NCI-H345 treated with DMSO at 0.1 percent for 48 hours (cell line): ENCODE data around the gene ANKRD39.

Experiments used
- DNase-seq: peaks from one replicate; lab custom pipeline; 2025; ENCODE audit not compliant: unreplicated experiment; lab: John Stamatoyannopoulos, UW

Gene ANKRD39

DNA sequence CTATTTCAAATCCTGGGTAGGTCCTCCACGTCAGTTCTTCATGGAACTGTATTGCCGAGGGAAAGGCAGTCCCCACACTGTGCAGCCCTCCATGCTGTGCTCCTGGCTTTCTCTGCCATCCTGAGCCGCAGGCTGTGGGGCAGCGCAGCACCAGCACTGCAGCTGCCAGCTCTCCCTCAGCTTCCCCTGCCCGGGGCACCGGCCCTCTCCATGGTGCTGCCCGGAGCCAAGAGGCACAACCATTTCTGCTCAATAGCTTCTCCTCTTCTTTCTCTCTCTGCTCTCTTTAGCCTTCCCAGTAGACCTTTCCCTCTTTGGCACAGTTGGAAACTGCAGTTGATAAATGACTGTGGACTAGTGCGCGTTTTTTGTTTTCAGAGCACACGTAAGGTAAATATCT, 26.1 kb downstream of the ANKRD39 start:
- no peak for DNase-seq

DNA sequence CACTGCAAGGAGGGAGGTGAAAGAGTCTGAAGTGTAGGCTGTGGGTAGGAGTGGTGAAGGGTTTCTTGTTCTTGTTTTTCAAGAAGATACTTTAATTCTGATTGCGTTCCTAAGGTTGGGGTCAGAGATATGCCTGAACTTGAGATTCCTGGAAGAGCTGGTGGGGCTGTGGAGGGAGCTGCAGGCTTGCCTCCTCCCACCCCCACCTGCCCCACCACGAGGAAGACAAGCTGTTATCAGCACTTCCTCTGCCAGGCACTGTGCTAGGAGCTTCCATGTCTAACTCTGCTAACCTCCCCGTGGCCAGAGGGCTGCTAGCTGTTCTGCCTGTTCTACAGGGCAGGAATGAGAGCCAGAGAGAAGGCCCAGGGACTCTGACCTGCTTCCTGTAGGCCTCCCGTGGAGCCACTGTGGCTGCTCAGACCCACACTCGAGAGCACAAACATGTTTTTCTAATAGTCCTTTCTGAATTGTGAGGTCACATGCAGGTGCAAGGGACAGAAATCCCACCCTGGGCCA, 27.7 kb downstream of the ANKRD39 start:
- no peak for DNase-seq

DNA sequence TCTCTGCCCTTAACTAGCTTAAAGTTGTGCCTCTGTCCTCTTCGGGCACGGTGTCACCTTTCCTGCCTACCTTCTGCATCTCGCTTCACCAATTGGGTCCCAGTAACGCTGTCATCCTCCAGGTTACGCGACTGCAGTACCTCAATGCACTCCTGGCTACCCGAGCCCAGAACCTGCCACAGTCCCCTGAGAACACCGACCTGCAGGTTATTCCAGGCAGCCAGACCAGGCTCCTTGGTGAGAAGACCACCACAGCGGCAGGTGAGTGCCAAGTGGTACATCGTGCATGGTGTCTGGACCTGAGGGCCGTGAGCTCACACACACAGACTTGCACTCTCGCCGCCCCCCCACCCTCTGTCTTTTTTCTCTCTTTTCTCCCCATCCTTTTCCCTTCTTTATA, 28.9 kb downstream of the ANKRD39 start:
- no peak for DNase-seq

DNA sequence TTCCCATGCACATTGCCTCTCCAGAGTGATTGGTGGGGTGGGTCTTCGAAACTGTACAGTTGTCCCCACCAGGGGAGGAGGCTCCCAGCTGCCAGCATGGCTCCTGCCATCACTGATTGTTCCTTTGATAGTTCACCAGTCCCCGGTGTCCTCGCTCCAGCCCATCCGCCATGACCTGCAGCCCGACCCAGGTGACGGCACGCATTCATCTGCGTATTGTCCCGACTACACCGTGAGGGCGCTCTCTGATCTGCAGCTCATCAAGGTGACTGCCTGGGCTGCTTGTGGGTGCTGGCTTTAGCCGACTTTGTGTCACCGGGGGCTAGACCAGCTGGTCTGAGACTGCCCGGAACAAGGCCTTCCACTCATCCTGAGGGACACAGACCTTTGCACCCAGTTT, 29.4 kb downstream of the ANKRD39 start:
- no peak for DNase-seq

DNA sequence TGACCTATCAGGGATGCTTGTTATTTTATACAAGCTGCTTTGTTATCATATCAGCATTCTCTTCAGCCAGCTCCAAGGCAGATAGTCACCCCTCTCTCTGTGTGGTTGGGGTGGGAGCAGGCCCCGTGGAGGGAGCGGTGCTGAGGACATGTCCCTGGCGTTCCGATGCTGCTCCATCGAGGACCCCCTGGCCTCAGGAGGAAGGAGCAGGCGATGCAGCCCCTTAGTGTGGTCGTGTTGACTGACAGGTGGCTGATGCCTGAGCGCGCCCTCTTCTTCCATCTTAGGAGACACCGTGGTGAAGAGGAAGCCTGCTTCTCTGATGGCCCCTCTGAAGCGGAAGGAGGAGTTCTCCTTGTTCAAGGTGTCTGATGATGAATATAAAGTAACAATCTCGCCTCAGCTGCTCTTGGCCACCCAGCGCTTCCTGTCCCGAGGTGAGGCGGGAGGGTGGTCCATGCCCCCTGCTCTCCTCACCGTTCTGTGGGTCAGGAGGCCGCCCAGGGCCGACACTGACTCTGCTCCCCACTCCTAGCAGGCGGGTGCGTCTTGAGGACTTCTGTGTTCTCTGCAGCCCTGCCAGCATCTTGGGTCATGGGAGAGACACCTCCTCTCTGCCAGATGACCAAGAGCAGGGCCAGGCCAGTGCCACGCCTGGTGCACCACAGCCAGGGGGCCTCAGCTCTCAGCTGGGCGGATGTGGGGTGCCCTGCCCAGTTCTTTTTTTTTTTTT, 31.1 kb downstream of the ANKRD39 start:
- DNase-seq, result no peak

DNA sequence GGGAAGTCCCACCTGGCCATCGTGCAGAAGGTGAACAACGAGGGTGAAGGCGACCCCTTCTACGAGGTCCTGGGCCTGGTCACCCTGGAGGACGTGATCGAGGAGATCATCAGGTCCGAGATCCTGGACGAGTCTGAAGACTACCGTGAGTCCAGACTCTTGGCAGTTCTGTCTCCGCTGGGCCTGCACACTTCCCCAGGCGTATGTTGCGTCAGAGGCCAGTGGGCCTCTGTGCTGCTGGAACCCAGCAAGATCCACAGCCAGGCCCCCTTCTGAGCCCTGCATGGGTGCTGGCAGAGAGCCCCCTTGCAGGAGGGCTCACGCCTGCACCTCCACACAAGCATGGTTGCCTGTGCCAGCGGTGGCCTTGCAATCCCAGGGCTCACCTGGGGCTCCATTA, 32.8 kb downstream of the ANKRD39 start:
- no peak for DNase-seq

DNA sequence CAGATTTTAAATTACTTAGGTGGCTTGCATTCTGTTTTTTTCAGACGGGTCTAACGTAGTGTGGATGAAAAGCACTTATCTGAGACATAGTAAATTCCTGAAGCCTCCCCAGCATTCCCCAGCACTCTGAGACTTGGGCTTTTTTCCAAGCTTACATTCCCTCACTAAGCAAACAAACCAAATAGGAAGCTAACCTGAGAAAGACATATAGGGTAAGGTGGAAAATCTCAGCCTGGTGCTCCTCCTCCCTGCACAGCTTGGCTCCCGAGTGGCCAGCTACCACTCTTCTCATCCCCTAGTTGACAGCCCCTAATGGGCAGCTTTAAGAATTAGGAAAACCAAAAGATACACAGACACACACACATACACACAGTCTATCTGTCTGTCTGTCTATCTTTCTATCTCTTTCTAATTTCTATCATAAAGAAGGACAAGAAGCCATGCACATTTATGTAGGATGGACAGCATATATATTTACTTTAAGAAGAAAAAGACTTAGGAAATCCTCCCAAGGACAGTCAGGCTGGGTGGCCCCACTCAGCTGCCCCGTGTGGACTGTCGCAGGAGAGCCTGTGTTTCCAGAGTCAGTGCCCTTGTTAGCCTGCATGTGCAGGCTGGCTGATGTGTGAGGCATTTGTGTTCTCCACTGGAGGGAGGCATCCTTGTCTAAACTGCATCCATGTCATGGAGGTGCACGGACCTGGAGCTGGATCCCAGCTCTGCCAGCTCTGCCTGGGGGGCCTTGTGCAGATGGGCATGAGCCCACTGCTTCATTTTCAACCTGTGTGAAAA, 33.5 kb downstream of the ANKRD39 start:
- no peak for DNase-seq

DNA sequence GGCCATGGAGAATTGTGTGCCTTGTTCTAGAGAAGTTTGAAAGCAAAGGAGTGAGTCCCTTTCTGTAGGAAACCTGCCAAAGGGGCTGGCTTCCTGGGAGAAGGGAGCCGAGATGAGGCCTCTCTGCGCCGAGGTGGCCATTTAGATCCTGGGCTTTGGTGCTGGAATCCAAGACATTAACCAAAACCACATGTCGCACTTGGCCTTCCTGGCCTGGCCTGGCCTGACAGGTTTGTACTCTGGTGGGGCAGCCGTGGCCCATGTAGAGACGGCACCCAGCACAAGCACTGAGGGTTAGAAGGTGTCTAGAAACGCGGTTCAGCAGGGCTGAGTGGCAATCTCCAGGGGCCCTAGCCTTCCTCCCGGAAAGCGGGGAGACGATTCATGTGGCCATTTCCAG, 34.6 kb downstream of the ANKRD39 start:
- DNase-seq, result no peak

DNA sequence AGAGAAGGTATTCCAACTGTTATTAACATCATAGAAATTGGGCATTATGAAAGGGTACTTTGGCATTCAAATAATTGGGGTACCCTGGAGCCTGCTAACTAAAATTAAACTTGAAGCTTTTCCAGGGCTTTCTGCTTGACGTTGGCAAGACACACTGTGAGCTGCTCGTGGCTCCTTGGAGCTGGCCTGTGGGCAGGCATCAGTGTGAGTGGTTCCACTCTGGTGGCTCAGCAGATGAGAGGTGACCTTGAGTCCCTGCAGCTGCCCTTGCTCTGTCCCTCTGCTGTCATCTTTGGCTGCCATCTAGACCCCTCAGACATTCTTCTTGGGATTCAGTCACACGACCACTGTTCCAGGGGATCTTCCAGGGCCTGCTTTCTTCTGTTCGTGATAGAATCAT, 35.0 kb downstream of the ANKRD39 start:
- no peak for DNase-seq

DNA sequence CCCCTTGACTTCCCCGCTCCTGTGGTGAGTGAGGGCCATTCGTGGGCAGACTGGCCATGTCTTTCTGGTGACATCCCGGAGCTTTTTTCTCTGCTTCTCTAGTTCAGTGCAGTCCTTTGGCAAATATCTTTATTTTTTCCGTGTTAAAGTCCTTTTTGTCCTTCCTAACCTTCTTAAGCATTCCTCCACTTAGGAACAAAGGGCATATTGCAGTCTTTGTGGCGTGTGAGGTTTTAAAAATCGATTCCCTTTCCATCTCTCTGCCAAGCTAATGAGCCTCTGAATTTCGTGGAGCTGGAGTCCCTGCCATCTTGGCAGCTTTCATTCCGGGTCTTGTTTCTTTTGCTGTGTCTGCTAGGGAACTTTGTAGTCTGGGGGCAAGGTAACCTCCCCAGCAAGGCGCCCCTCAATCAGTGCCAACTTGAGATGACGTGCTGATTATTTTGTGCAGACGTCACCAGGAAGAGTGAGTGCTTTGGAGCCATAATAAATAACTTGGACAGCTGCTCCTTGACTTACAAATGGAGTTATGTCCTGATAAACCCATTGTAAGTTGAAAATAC, 36.6 kb downstream of the ANKRD39 start:
- DNase-seq, result no peak

DNA sequence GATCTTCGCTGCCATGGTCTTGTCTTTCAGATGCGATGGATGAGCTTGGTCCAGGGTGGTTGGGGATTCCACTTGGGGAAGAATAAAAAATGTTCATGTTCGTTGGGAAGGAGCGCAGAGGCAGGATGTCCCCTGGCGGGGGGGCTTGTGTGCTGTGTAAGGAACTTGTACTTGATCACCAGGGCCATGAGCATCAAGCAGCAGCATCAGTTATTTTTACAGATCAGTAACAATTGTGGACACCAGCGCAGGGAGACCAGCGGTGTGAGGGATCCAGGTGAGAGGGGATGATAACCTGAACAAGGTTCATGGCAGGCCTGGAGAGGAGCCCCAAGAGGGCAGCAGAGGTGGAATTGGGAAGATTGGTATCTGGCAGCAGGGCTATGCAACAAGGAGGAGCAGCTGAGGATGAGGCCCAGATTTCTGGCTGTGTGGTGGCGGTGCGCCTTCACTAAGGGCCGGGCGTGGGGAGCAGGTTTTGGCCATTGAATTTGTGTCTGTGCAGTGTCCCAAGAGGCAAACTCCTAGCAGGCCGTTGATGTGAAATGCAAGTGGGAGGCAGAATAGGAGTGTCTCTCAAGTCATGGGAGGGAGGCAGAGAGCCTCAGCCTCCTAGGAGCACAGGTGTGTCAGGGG, 37.8 kb downstream of the ANKRD39 start:
- DNase-seq, result no peak

DNA sequence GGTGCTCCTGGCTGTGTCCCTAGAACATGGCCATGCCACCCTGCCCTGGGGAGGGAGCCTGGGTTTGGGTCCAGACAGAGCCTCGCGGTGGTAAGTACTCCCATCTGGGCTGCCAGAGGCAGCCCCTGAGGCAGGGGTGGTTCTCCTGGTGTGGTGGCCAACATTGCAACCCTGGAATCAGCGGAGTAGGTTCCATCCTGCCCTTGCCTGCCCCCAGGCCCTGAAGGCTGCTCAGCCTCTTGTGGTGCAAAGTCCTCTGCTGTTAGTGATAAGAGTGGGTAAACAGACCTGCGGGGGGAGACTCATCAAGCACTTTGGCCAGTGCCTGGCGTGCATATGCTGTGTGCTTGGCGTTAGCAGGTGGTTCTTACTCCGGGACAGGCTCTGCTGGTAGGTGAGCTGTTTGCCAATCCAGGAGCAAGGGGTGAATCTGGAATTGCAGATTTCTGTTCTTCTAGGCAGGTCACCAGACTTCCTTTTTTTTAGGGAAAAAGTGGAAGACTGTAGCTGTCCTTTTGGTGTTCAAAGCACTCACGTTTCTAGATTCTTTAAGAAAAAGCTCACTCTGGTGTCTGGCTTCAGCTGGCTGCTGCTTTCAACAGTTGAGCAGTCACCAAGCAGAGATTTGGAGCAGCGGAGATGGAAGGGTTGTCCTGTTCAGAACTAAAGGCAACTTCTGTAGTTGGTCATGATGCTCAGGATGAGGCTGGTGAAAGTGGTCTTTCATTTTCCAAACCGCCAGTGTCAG, 38.5 kb downstream of the ANKRD39 start:
- DNase-seq, result peak; percentile 37

DNA sequence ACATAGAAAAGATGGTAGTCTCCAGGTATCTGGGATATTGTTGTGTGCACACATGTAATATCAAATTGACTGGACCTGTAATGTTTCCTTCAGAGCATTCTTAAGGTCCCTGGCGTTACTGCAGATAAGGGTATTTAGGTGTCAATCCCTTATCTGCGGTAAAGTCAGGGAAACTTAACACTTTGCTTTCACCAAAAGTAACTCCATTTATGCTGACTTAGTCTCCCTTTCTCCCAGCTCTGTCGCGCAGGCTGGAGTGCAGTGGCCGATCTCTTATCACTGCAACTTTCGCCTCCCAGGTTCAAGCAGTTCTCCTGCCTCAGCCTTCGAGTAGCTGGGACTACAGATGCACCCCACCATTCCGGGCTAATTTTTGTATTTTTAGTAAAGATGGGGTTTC, 39.9 kb downstream of the ANKRD39 start:
- DNase-seq, result no peak

DNA sequence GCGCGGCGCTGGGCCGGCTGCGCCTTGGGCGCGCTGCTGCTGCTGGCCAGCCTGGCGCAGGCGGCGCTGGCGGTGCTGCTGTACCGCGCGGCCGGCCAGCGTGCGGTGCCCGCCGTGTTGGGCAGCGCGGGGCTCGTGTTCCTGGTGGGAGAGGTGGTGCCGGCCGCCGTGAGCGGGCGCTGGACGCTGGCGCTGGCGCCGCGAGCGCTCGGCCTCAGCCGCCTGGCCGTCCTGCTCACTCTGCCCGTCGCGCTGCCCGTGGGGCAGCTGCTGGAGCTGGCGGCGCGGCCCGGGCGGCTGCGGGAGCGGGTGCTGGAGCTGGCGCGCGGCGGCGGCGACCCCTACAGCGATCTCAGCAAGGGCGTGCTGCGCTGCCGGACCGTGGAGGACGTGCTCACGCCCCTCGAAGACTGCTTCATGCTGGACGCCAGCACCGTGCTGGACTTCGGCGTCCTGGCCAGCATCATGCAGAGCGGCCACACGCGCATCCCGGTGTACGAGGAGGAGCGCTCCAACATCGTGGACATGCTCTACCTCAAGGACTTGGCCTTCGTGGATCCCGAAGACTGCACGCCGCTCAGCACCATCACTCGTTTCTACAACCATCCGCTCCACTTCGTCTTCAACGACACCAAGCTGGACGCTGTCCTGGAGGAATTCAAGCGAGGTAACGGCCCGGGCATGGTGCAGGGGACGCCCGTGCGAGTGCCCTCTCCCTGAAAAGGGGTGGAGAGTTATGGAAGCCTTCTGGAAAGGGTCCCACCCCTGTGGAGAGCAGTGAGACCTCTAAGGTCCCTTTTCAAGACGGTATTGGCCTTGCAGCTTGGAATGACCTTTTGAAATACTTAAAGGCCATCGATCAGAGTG, 40.7 kb downstream of the ANKRD39 start:
- no peak for DNase-seq

DNA sequence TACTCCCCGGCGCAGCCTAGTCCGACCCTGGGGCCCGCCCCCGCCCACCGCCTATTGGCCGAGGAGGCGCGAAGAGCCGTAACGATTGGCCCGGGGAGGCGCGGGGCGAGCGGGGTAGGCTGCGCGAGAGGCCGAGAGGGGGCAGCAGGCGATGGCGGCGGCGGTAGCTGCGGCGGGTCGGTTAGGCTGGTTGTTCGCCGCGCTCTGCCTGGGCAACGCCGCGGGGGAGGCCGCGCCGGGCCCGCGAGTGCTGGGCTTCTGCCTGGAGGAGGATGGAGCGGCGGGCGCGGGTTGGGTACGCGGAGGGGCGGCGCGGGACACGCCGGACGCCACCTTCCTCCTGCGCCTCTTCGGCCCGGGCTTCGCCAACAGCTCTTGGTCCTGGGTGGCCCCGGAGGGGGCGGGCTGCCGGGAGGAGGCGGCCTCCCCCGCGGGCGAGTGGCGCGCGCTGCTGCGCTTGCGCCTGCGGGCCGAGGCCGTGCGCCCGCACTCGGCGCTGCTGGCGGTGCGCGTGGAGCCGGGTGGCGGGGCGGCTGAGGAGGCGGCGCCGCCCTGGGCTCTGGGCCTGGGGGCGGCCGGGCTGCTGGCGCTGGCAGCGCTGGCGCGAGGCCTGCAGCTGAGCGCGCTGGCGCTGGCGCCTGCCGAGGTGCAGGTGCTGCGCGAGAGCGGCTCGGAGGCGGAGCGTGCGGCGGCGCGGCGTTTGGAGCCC, 41.5 kb downstream of the ANKRD39 start, which contains the start of gene CNNM3:
Gene CNNM3, plus strand, starts transcription at position 142 of the 709 bp plus-strand sequence. Its CDS starts 10 bp downstream, at position 152.
- peak; percentile 86 for DNase-seq

DNA sequence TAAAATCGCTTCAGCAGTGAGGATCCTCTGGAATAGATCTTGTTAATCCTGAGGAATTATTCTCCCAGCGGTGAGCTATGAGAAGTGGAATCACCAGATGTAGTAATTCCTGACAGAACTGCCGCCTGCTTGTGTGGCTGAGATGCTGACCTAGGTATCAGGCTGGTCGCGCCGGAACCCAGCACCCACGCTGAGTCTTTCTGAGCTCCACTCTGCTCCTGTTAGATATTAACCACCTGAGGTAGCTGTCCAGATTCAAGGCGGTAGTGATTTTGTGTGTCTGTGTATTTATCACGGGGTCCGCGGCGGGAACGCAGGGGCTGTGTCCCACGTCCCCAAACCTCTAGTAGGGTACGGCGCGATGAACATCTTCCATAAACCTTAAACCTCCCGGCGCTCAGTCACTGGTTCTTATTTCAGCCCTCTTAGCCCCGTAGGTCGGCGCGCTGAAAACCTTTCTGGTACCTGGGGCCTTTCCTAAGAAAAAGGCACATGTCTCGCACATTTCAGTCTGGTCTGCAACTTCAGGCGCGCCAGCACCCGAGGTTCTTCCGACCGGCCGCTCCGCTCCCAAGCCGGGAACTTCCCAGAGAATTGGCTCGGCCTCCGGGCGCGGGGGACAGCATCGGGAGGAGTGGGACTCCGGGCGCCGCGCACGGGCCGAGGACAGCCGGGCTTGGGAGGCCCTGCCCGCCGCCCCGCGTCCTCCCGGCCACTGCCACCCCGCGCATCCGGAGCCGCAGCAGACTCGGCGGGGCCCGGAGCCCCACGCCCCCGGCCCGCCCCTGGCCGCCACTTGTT, 42.3 kb downstream of the ANKRD39 start:
- DNase-seq, result peak; percentile 24

DNA sequence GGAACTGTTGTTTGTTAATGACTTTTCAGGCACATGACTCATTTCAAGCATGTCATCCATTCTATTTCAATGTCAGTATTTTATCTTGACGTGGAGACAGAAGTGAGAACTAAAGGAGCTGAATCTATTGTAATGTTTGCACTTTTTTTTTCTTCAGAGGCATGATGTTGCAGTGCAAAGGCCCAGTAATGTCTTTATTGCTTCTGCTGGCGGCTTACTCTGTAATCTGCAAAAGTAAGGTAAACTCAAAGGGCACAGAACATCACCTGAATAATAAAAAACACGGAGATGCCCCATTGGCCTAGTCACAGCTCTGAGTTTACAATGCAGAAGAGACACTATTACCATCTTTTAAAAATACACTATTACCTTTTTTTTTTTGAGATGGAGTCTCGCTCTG, 44.2 kb downstream of the ANKRD39 start:
- DNase-seq, result no peak

DNA sequence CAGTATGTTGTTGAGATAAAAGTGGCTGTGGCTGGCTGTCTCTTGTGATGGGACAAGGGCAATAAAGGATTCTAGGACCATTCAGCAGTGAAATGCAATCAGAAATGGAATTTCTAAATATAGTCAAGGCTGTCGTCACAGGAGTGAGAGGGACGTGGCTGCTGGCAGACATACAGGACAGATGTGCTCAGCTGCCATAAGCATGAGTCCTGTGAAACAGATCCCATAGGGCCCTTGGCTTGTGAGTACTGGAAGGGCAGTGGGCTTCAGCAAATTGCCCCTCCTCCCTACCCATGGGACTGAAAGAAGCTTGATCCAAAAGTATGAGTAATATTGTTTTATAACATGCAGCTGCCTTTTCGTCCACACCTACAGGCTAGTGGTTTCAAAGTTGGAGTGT, 45.9 kb downstream of the ANKRD39 start:
- DNase-seq, result no peak
